SK-N-SH treated with all-trans-retinoic acid at 6 μM for 48 hours (cell line): ENCODE measurements around the gene TMEM151A.

Experiments used
- ATAC-seq: fragments of 200-7000 bp; cut with Tn5 transposase; 3 replicates; pipeline ENCODE4 v1.9.1; 2020; ENCODE audit warnings: mild to moderate bottlenecking, moderate library complexity
- CSRNP3 ChIP-seq: fragments of 250-450 bp; sonication (Bioruptor Pico); IDR thresholded peaks from 2 replicates; pipeline ENCODE4 v1.5.1; 2021; ENCODE audit warnings: mild to moderate bottlenecking, moderate library complexity
- ESRRG ChIP-seq: fragments of 250-450 bp; sonication (Bioruptor Pico); IDR thresholded peaks from 2 replicates; pipeline ENCODE4 v1.6.1; 2021; ENCODE audit warnings: mild to moderate bottlenecking
- ISL1 ChIP-seq: fragments of 250-450 bp; sonication (Bioruptor Pico); IDR thresholded peaks from 2 replicates; pipeline ENCODE4 v2.1.2; 2022; ENCODE audit warnings: mild to moderate bottlenecking, moderate library complexity
- PATZ1 ChIP-seq: fragments of 250-450 bp; sonication (Bioruptor Pico); IDR thresholded peaks from 2 replicates; pipeline ENCODE4 v1.8.0; 2020; ENCODE audit warnings: mild to moderate bottlenecking, moderate library complexity, borderline replicate concordance
- PPARA ChIP-seq: fragments of 250-450 bp; sonication (Bioruptor Pico); IDR thresholded peaks from 2 replicates; pipeline ENCODE4 v1.5.0; 2020; ENCODE audit warnings: mild to moderate bottlenecking, borderline replicate concordance
- RARB ChIP-seq: fragments of 250-450 bp; sonication (Bioruptor Pico); IDR thresholded peaks from 2 replicates; pipeline ENCODE4 v1.8.0; 2021; ENCODE audit warnings: mild to moderate bottlenecking, moderate library complexity
- TCF4 ChIP-seq: fragments of 250-450 bp; sonication (Bioruptor Pico); IDR thresholded peaks from 2 replicates; pipeline ENCODE4 v1.8.0; 2021; ENCODE audit warnings: mild to moderate bottlenecking, moderate library complexity, borderline replicate concordance
- TOX ChIP-seq: fragments of 250-450 bp; sonication (Bioruptor Pico); IDR thresholded peaks from 2 replicates; pipeline ENCODE4 v1.8.0; 2021; ENCODE audit warnings: mild to moderate bottlenecking, moderate library complexity, borderline replicate concordance
- TSHZ2 ChIP-seq: fragments of 250-450 bp; sonication (Bioruptor Pico); IDR thresholded peaks from 2 replicates; pipeline ENCODE4 v1.5.0; 2020; ENCODE audit warnings: mild to moderate bottlenecking, moderate library complexity
- ZFP3 ChIP-seq: fragments of 250-450 bp; sonication (Bioruptor Pico); IDR thresholded peaks from 2 replicates; pipeline ENCODE4 v1.5.0; 2020; ENCODE audit warnings: mild to moderate bottlenecking, moderate library complexity
- ZFP30 ChIP-seq: fragments of 450-650 bp; formaldehyde crosslinking; IDR thresholded peaks from 2 replicates; pipeline ENCODE4 v1.5.0; 2022; ENCODE audit warnings: mild to moderate bottlenecking, moderate library complexity
- ZNF565 ChIP-seq: fragments of 450-650 bp; formaldehyde crosslinking; conservative IDR thresholded peaks from 2 replicates; pipeline ENCODE4 v1.5.0; 2020; ENCODE audit warnings: low read depth, mild to moderate bottlenecking, moderate library complexity
- TF ChIP-seq, protein P1 (sequence below): fragments of 250-450 bp; sonication (Bioruptor Pico); IDR thresholded peaks from 2 replicates; pipeline ENCODE4 v1.5.1; 2020; ENCODE audit warnings: low read depth, mild to moderate bottlenecking, moderate library complexity

Gene TMEM151A

GRCh38 chr11:66293777-66294625 is 2.3 kb downstream of the TMEM151A start:
- ATAC-seq: no peak
- TF ChIP-seq TSHZ2 (no peak), ZFP3 (CRISPR knock-in tag) (no peak), PATZ1 (CRISPR knock-in tag) (no peak), TCF4 (CRISPR knock-in tag) (no peak)
- TF ChIP-seq, protein P1, sequence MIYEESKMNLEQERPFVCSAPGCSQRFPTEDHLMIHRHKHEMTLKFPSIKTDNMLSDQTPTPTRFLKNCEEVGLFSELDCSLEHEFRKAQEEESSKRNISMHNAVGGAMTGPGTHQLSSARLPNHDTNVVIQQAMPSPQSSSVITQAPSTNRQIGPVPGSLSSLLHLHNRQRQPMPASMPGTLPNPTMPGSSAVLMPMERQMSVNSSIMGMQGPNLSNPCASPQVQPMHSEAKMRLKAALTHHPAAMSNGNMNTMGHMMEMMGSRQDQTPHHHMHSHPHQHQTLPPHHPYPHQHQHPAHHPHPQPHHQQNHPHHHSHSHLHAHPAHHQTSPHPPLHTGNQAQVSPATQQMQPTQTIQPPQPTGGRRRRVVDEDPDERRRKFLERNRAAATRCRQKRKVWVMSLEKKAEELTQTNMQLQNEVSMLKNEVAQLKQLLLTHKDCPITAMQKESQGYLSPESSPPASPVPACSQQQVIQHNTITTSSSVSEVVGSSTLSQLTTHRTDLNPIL (CRISPR knock-in tag): no peak

- no peak for ATAC-seq
- TF ChIP-seq ESRRG (CRISPR knock-in tag) (no peak), RARB (CRISPR knock-in tag) (no peak), ZFP3 (CRISPR knock-in tag) (no peak), PPARA (CRISPR knock-in tag) (no peak), ZFP30 (CRISPR knock-in tag) (no peak)
- TF ChIP-seq, protein P1 (CRISPR knock-in tag): no peak
These were observed 3.2 kb downstream of the TMEM151A start for GRCh38 chr11:66294626-66295620.

GRCh38 chr11:66297610-66298009 is 5.9 kb downstream of the TMEM151A start:
- no peak for ATAC-seq
- TF ChIP-seq TCF4 (CRISPR knock-in tag): no peak
- no peak for TF ChIP-seq ZFP3 (CRISPR knock-in tag)
- TF ChIP-seq ISL1 (CRISPR knock-in tag): no peak
- TF ChIP-seq TOX (CRISPR knock-in tag): no peak
- no peak for TF ChIP-seq CSRNP3 (CRISPR knock-in tag)
- TF ChIP-seq, protein P1 (CRISPR knock-in tag): no peak
- no peak for TF ChIP-seq ZNF565 (CRISPR knock-in tag)
